Measurements from ENCODE around the gene VDAC1. TPM values are rescaled to one million over a fixed set of nuclear protein-coding genes. Genes with fewer than 3 reads are reported as not detected.

Gene VDAC1
- total RNA-seq, 2 donors from 2014 or later, result 202 to 226 TPM

GRCh38 chr5:134020188-134020587 is 15.4 kb upstream of the VDAC1 start:
- Histone ChIP-seq H3K4me1 (ENCODE audit: control insufficient read depth, insufficient read depth, low read length) (peaks cover 3% of the 10 kb centered on the region), H3K9me3 (ENCODE audit: control insufficient read depth, low read length) (no peaks in the 10 kb centered on the region), H3K4me3 (ENCODE audit: low read length) (no peak overlapping the region), H3K27ac (ENCODE audit: low read depth, low read length) (no peak overlapping the region), H3K9ac (ENCODE audit: extremely low read depth, low read length, poor library complexity, severe bottlenecking) (no peak overlapping the region), H3K27me3 (ENCODE audit: control insufficient read depth, insufficient read depth, low read length, poor library complexity, severe bottlenecking) (no peaks in the 10 kb centered on the region), H3K36me3 (ENCODE audit: control insufficient read depth, insufficient read depth, low read length) (no peaks in the 10 kb centered on the region)
- Mint-ChIP-seq H3K27me3 (ENCODE audit: insufficient read depth) (no peaks in the 10 kb centered on the region), H3K27ac (peak overlapping the region; percentile 74), H3K36me3 (ENCODE audit: low read depth) (no peaks in the 10 kb centered on the region), H3K4me3 (no peak overlapping the region), H3K4me1 (peaks cover 26% of the 10 kb centered on the region), H3K9me3 (no peaks in the 10 kb centered on the region)
- 86 to 93% methylated on average over 4 of the region's 4 CpGs for WGBS, 2 experiments (ENCODE audit: insufficient coverage in 1 of 2, insufficient read length in 1 of 2)
- peak; percentile 41 for DNase-seq
- no peak for TF ChIP-seq CTCF (conservative IDR thresholded peaks at IDR 0.05)

- H3K9ac ChIP-seq (ENCODE audit: extremely low read depth, low read length, poor library complexity, severe bottlenecking), result no peak overlapping the region
- H3K36me3 ChIP-seq (ENCODE audit: control insufficient read depth, insufficient read depth, low read length), result no peaks in the 10 kb centered on the region
- H3K4me1 ChIP-seq (ENCODE audit: control insufficient read depth, insufficient read depth, low read length), result peaks cover 3% of the 10 kb centered on the region
- H3K4me3 Mint-ChIP-seq, result no peak overlapping the region
- peak overlapping the region; percentile 74 for H3K27ac Mint-ChIP-seq
- H3K36me3 Mint-ChIP-seq (ENCODE audit: low read depth), result no peaks in the 10 kb centered on the region
- 57 to 88% methylated on average over 1 to 4 of the region's 4 CpGs for WGBS, 2 experiments (ENCODE audit: insufficient coverage in 1 of 2, insufficient read length in 1 of 2)
- no peak for DNase-seq
- no peaks in the 10 kb centered on the region for H3K9me3 ChIP-seq (ENCODE audit: control insufficient read depth, low read length)
- no peaks in the 10 kb centered on the region for H3K27me3 ChIP-seq (ENCODE audit: control insufficient read depth, insufficient read depth, low read length, poor library complexity, severe bottlenecking)
- H3K9me3 Mint-ChIP-seq, result no peaks in the 10 kb centered on the region
- no peaks in the 10 kb centered on the region for H3K27me3 Mint-ChIP-seq (ENCODE audit: insufficient read depth)
- H3K4me1 Mint-ChIP-seq, result peaks cover 26% of the 10 kb centered on the region
- no peak overlapping the region for H3K4me3 ChIP-seq (ENCODE audit: low read length)
- TF ChIP-seq CTCF (conservative IDR thresholded peaks at IDR 0.05), result no peak
- no peak overlapping the region for H3K27ac ChIP-seq (ENCODE audit: low read depth, low read length)
Measured at GRCh38 chr5:134019636-134020035, 14.9 kb upstream of the VDAC1 start.

GRCh38 chr5:134018986-134019316 is 14.2 kb upstream of the VDAC1 start:
- H3K36me3 ChIP-seq (ENCODE audit: control insufficient read depth, insufficient read depth, low read length), result no peaks in the 10 kb centered on the region
- no peaks in the 10 kb centered on the region for H3K27me3 Mint-ChIP-seq (ENCODE audit: insufficient read depth)

More at GRCh38 chr5:134018986-134019316, 14.2 kb upstream of the VDAC1 start:
- H3K36me3 Mint-ChIP-seq (ENCODE audit: low read depth), result no peaks in the 10 kb centered on the region
- Histone ChIP-seq H3K4me1 (ENCODE audit: control insufficient read depth, insufficient read depth, low read length) (peaks cover 3% of the 10 kb centered on the region), H3K9ac (ENCODE audit: extremely low read depth, low read length, poor library complexity, severe bottlenecking) (no peak overlapping the region), H3K27me3 (ENCODE audit: control insufficient read depth, insufficient read depth, low read length, poor library complexity, severe bottlenecking) (no peaks in the 10 kb centered on the region), H3K9me3 (ENCODE audit: control insufficient read depth, low read length) (no peaks in the 10 kb centered on the region), H3K4me3 (ENCODE audit: low read length) (no peak overlapping the region), H3K27ac (ENCODE audit: low read depth, low read length) (no peak overlapping the region)
- peaks cover 26% of the 10 kb centered on the region for H3K4me1 Mint-ChIP-seq
- H3K9me3 Mint-ChIP-seq, result no peaks in the 10 kb centered on the region
- DNase-seq, result no peak
- no peak for TF ChIP-seq CTCF (conservative IDR thresholded peaks at IDR 0.05)
- 99 to 100% methylated on average over 2 to 5 of the region's 5 CpGs for WGBS, 2 experiments (ENCODE audit: insufficient coverage in 1 of 2, insufficient read length in 1 of 2)
- no peak overlapping the region for H3K4me3 Mint-ChIP-seq
- H3K27ac Mint-ChIP-seq, result peak overlapping the region; percentile 9
